SK-N-MC (cell line): ENCODE measurements around the gene SNX1.

Source experiments
- EZH2 ChIP-seq: fragments of 200-600 bp; sonication (generic); IDR thresholded peaks from one replicate; pipeline ENCODE4 v1.6.1; 2017; ENCODE audit warnings: antibody characterized with exemption
- POLR2AphosphoS5 ChIP-seq: IDR thresholded peaks from 2 replicates; pipeline ENCODE4 v1.6.1; 2012; ENCODE audit warnings: mild to moderate bottlenecking, low read depth, low read length, borderline replicate concordance

DNA sequence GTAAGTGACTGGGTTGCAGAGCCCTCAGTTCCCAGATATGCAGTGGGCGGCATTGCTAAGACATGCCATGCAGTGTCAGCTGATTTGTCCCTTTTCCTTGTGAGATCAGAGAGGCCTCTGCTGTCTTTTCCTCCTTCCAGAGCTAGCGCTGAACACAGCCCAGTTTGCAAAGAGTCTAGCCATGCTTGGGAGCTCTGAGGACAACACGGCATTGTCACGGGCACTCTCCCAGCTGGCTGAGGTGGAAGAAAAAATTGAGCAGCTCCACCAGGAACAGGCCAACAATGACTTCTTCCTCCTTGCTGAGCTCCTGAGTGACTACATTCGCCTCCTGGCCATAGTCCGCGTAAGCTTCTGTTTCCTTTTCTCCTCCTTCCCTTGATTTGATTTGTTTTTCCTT lies 35.8 kb downstream of the SNX1 start:
- TF ChIP-seq POLR2AphosphoS5 (no peak), EZH2 (no peak)
